ENCODE results near the gene SLC38A10. TPM values are rescaled to one million over a fixed set of nuclear protein-coding genes. Genes with fewer than 3 reads are reported as not detected.
"Not testable (repeated sequence)": the region's sequence is repeated elsewhere in the genome, so short reads cannot be mapped to it uniquely, and the experiment has no call there.

The SLC38A10 gene
- total RNA-seq, 1 donor from 2014 or later, result 46.6 TPM

- ATAC-seq (no peak), DNase-seq (no peak)
- intact Hi-C loops (cut with micrococcal nuclease), result no loop called here
These were observed 56.7 kb downstream of the SLC38A10 start for GRCh38 chr17:81238490-81238814.

GRCh38 chr17:81237591-81238489, 57.3 kb downstream of the SLC38A10 start:
- DNase-seq (no peak), ATAC-seq (no peak)
- intact Hi-C loops (cut with micrococcal nuclease), result no loop called here

DNA sequence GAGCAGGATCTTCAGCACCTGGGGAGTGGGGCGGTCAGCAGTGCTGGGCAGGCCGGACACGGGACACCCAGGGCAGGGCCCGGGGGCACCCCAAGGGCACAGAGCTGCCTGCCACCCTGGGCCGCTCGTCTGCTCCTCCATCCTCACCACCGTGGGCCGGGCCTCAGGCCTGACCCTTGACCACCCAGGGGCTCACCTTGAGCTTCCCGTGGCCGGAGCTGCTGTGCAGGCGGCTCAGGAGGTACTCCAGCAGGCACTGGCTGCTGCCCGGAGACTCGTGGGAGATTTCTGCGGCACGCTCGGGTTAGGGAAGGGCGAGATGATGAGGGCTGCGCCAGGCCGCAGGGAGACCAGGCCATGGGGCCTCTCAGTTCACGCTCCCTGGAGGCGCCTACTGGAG, 58.3 kb downstream of the SLC38A10 start:
- DNase-seq (no peak), ATAC-seq (no peak)
- intact Hi-C loops (cut with micrococcal nuclease), result no loop called here

DNA sequence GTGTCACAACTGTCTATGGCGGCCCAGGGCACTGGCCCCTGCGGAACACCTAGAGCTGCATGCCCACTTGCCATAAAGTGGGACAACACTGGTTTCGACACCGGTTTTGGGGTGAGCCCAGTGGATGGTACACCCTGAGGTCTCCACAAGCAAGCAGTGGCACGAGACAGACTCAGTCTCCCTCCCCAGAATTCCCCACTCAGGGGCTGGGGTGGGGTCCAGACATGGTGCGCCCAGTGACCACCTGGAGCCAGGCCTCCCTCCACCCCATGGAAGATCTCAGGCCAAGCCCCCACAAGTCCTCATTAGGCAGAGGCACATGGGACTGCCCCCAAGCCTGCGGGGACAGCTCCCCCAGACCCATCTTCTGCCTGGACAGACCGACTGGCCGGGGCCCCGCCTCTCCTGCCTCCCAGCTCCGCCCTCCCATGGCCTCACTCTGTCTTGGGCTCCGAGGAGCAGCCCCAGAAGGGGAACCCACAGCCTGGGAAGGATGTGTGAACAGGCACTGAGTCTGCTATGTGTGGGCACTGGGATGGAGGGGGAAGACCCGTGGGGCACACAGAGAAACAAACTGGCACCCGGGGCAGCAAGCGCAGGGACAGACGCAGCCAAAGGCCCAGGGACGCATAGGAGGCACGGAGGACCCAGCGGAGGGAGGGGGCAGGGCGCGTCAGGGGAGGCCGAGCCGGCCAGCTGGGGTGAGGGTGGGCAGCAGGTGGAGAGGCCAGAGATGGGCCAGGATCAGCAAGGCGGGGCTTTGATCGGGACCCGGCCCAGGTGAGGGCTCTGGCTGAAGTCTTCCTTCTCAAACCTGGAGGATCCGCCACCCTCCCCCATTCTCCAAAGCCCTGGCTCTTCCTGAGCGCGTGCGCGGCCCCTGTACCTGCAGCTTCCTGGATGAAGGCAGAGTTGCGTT, 59.0 kb downstream of the SLC38A10 start:
- DNase-seq, result peak; percentile 30
- intact Hi-C loops (cut with micrococcal nuclease), result no loop called here
- no peak for ATAC-seq

- DNase-seq (no peak), ATAC-seq (no peak)
- intact Hi-C loops (cut with micrococcal nuclease), result no loop called here
These were observed 59.9 kb downstream of the SLC38A10 start for GRCh38 chr17:81234940-81235821.

DNA sequence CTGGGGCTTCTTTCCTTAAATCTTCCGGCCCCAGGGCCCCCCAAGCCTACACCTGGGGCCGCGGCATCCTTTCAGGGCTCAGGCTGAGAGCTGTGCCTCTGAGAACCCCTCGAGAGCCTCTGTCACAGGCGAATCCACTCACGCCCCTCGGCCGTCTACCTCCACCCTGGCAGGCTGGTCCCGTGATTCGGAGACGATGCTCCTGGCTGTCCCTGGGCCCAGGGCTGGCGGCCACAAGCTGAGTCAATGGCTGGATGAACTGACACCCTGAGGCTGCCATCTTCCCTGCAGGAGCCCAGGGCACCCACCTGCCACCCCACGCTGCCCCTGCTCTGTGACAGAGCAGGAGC, 60.6 kb downstream of the SLC38A10 start:
- intact Hi-C loops (cut with micrococcal nuclease), result no loop called here
- ATAC-seq (no peak), DNase-seq (no peak)

- no peak for ATAC-seq
- DNase-seq, result no peak
- intact Hi-C loops (cut with micrococcal nuclease), result no loop called here
These were observed 61.1 kb downstream of the SLC38A10 start for GRCh38 chr17:81233811-81234505.

- intact Hi-C loops (cut with micrococcal nuclease), result no loop called here
- no peak for ATAC-seq
- no peak for DNase-seq
These were observed 61.8 kb downstream of the SLC38A10 start for GRCh38 chr17:81233316-81233715.

DNA sequence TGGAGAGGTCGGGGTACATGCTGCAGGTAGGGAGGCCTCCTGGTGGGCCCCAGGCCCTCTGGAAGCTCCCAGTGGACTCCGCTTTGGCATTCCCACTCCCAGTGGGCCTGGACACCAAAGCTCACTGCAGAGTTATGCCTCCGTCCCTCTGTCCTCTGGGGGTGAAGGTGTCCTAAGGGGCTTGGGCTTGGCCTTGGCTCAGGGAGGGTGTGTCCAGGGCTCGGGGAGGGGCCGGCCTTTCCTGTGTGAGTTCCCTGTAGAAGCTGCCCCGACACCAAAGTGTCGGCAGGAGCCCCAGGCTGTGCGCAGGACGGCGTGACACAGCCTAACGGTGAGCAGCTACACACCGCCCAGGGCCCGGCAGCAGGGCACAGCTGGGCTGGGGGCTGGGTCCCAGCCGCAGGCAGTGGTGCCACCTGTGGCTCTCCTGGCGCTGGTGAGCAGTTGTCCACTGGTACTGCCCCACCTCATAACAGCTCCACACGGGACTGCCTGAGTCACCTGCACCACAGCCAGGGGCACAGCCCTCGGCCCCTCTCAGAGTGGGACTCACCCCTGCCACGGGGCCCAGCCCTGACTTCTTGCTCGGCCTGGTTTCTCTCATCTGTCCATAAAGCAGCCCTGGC, 62.4 kb downstream of the SLC38A10 start:
- ATAC-seq (no peak), DNase-seq (no peak)
- intact Hi-C loops (cut with micrococcal nuclease), result no loop called here

- no peak for ATAC-seq
- DNase-seq, result no peak
- intact Hi-C loops (cut with micrococcal nuclease), result no loop called here
These were observed 63.1 kb downstream of the SLC38A10 start for GRCh38 chr17:81231766-81232581.

- DNase-seq (no peak), ATAC-seq (no peak)
- intact Hi-C loops (cut with micrococcal nuclease), result no loop called here
These were observed 63.9 kb downstream of the SLC38A10 start for GRCh38 chr17:81231121-81231645.

- intact Hi-C loops (cut with micrococcal nuclease), result no loop called here
- ATAC-seq, result peak; percentile 14
These were observed 64.9 kb downstream of the SLC38A10 start for GRCh38 chr17:81230043-81230820.

DNA sequence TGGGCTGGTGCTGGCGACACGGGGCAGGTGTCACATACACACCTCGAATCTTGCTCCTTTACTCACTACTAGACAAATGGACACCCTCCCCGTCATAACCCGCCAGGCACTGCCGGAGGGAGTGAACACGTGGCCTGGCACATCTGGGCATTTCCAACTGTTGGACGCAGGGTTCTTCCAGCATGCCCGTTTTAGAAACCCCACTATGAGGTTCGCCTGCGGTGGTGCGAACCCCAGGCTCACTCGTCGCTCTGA, 65.5 kb downstream of the SLC38A10 start:
- intact Hi-C loops (cut with micrococcal nuclease), result no loop called here
- no peak for ATAC-seq
- DNase-seq, result no peak

More at GRCh38 chr17:81230043-81230820, 64.9 kb downstream of the SLC38A10 start:
- no peak for DNase-seq

DNA sequence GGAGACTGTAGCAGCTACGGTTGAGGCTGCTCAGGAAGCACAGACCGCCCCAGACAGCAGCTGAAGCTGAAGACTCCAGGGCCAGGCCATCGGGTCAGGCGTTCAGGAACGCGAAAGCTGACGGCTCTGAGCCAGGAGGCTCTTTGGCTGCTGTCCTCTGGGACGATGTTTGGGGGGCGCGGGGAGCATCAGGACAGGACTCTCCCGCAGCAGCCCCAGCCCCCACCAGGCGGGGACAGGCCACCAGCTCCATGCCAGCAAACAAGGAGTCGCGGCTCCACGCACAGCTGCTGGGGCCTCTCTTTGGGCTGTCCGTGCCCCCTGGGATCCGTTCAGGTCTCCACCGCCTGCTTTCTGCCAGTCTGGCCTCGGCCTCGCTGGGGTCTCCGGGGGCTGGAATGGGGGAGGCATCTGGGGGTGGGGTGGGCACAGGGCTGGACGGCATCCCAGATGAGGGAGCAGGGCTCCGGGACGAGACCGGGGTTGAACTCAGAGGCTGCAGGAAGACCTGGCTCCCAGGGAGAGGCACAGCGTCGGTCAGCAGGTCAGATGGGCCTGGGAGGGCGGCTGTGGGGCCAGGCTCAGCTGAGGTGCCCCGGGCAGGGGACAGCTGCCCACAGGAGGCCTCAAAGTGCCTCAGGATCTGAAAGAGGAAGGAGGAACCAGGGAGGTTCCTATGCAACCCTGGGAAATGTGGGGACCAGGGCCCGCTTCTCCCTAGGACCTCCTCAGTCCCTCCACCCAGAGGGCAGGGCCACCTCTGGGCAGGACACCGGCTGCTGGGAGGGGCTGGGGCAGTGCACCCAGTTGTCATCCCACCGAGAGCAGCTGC, 66.1 kb downstream of the SLC38A10 start:
- no peak for DNase-seq
- no peak for ATAC-seq
- intact Hi-C loops (cut with micrococcal nuclease), result no loop called here

GRCh38 chr17:81228420-81228819, 66.7 kb downstream of the SLC38A10 start:
- no peak for DNase-seq
- ATAC-seq, result no peak
- intact Hi-C loops (cut with micrococcal nuclease), result no loop called here

DNA sequence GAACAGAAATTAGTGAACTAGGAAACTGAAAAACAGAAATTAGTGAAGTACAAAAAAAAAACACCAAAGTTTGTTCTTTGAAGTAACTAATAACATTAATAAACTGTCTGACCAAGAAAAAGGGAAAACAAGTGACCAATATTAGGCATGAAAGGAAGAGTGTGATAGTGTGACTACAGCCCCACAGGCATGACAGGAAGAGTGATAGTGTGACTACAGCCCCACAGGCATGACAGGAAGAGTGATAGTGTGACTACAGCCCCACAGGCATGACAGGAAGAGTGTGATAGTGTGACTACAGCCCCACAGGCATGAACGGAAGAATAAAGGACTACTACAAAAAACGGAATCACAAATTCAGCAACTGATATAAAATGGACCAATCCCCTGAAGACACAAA, 67.5 kb downstream of the SLC38A10 start:
- ATAC-seq; DNase-seq; intact Hi-C loops (cut with micrococcal nuclease): not testable (repeated sequence)
